Mesendoderm (in vitro differentiated cells): ENCODE measurements around the gene MRS2.

Source experiments
- DNase-seq: peaks from one replicate; pipeline ENCODE4 v3.0.0; 2013
- H2AK5ac ChIP-seq: 2 replicates; pipeline ENCODE4 v1.6.1; 2013; ENCODE audit warnings: low read length, inconsistent platforms
- H2BK120ac ChIP-seq: 2 replicates; pipeline ENCODE4 v1.6.1; 2013; ENCODE audit warnings: low read depth, mild to moderate bottlenecking, low read length, moderate library complexity, mixed read lengths
- H2BK15ac ChIP-seq: replicated peaks from 2 replicates; pipeline ENCODE4 v1.6.1; 2013; ENCODE audit warnings: low read depth, mild to moderate bottlenecking, moderate library complexity
- H2BK5ac ChIP-seq: 2 replicates; pipeline ENCODE4 v1.6.1; 2013; ENCODE audit warnings: low read length, inconsistent platforms
- H3K18ac ChIP-seq: 2 replicates; pipeline ENCODE4 v1.6.1; 2013; ENCODE audit warnings: mild to moderate bottlenecking, low read length, mixed read lengths
- H3K23ac ChIP-seq: one replicate; pipeline ENCODE4 v1.6.1; 2013; ENCODE audit warnings: low read length
- H3K27ac ChIP-seq: 2 replicates; pipeline ENCODE4 v1.5.1; 2013; ENCODE audit warnings: low read depth, mild to moderate bottlenecking, inconsistent platforms, low read length, moderate library complexity
- H3K27me3 ChIP-seq: 2 replicates; pipeline ENCODE4 v1.6.1; 2013; ENCODE audit warnings: low read length, control low read depth, mild to moderate bottlenecking, inconsistent platforms; ENCODE audit not compliant: insufficient read depth, poor library complexity
- H3K36me3 ChIP-seq: 2 replicates; pipeline ENCODE4 v1.6.1; 2013; ENCODE audit warnings: low read length, inconsistent platforms; ENCODE audit not compliant: control insufficient read depth, insufficient read depth
- H3K4ac ChIP-seq: one replicate; pipeline ENCODE4 v1.6.1; 2013; ENCODE audit warnings: low read depth, mild to moderate bottlenecking, low read length, moderate library complexity
- H3K4me1 ChIP-seq: 2 replicates; pipeline ENCODE4 v1.6.1; 2013; ENCODE audit warnings: low read depth, low read length, inconsistent platforms; ENCODE audit not compliant: control insufficient read depth
- H3K4me2 ChIP-seq: 2 replicates; pipeline ENCODE4 v1.6.1; 2013; ENCODE audit warnings: low read length
- H3K4me3 ChIP-seq: 2 replicates; pipeline ENCODE4 v1.5.1; 2013; ENCODE audit warnings: mild to moderate bottlenecking, low read length
- H3K56ac ChIP-seq: one replicate; pipeline ENCODE4 v1.6.1; 2013; ENCODE audit warnings: low read length
- H3K79me1 ChIP-seq: 2 replicates; pipeline ENCODE4 v1.6.1; 2013; ENCODE audit warnings: low read length, inconsistent platforms
- H3K79me2 ChIP-seq: 2 replicates; pipeline ENCODE4 v1.6.1; 2013; ENCODE audit warnings: mild to moderate bottlenecking, low read length; ENCODE audit not compliant: control insufficient read depth, insufficient read depth
- H3K9ac ChIP-seq: 2 replicates; pipeline ENCODE4 v1.6.1; 2013; ENCODE audit warnings: low read length, inconsistent platforms
- H4K5ac ChIP-seq: one replicate; pipeline ENCODE4 v1.6.1; 2013; ENCODE audit warnings: low read length
- H4K8ac ChIP-seq: one replicate; pipeline ENCODE4 v1.6.1; 2013; ENCODE audit warnings: low read depth, mild to moderate bottlenecking, control low read depth, low read length, moderate library complexity
- WGBS: extraction: QIAGEN DNeasy Blood & Tissue Kit; methylation state at CpG from one replicate; pipeline ENCODE4 v1.1.7; 2013; ENCODE audit warnings: low lambda C conversion rate, missing lambda C conversion rate; ENCODE audit not compliant: insufficient coverage; ENCODE audit errors: extremely low coverage; 5-methylcytosine and 5-hydroxymethylcytosine counted together

Gene MRS2

GRCh38 chr6:24458134-24458533 lies 55.4 kb downstream of the MRS2 start:
- no peaks in the 10 kb centered on the region for H3K36me3 ChIP-seq
- H3K56ac ChIP-seq, result no peak overlapping the region
- H3K23ac ChIP-seq, result no peak overlapping the region
- H3K27me3 ChIP-seq, result no peaks in the 10 kb centered on the region
- no CpG with 5 or more reads among the region's 4 CpGs for WGBS
- no peak overlapping the region for H2BK15ac ChIP-seq
- no peak overlapping the region for H2AK5ac ChIP-seq
- no peak overlapping the region for H4K8ac ChIP-seq
- no peak overlapping the region for H4K5ac ChIP-seq
- no peaks in the 10 kb centered on the region for H3K4me1 ChIP-seq
- no peaks in the 10 kb centered on the region for H3K79me1 ChIP-seq
- no peak overlapping the region for H3K4me3 ChIP-seq
- no peak overlapping the region for H3K4me2 ChIP-seq
- no peak overlapping the region for H3K4ac ChIP-seq
- H3K18ac ChIP-seq, result no peak overlapping the region
- H3K79me2 ChIP-seq, result no peaks in the 10 kb centered on the region
- H3K27ac ChIP-seq, result no peak overlapping the region
- H2BK5ac ChIP-seq, result no peak overlapping the region
- no peak overlapping the region for H2BK120ac ChIP-seq
- H3K9ac ChIP-seq, result no peak overlapping the region
- DNase-seq, result no peak

DNA sequence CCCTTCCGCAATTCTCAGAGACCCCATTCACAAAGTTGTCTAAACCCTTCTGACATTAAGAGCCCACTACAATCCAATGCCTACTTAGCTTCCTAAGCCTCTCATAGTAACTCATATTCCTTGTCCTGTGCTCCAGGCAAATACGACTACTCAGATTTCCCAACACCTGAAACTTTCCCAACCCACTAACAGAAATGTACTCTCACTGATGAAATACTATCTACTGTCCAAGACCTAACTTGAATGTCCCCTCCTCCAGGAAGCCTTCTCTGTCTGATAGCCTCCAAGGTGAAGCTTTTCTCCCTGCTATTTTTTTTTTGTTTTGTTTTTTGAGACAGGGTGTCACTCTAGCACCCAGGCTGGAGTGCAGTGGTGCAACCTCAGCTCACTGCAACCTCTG lies 56.2 kb downstream of the MRS2 start:
- H3K4me3 ChIP-seq, result no peak overlapping the region
- no peaks in the 10 kb centered on the region for H3K79me1 ChIP-seq
- no peak overlapping the region for H3K18ac ChIP-seq
- H3K9ac ChIP-seq, result no peak overlapping the region
- no peak overlapping the region for H2AK5ac ChIP-seq
- no peak overlapping the region for H3K23ac ChIP-seq
- H2BK15ac ChIP-seq, result no peak overlapping the region
- H3K27ac ChIP-seq, result no peak overlapping the region
- H3K56ac ChIP-seq, result no peak overlapping the region
- H3K4me2 ChIP-seq, result no peak overlapping the region
- no peaks in the 10 kb centered on the region for H3K79me2 ChIP-seq
- no peaks in the 10 kb centered on the region for H3K27me3 ChIP-seq
- H2BK120ac ChIP-seq, result no peak overlapping the region
- no peak overlapping the region for H4K8ac ChIP-seq
- H4K5ac ChIP-seq, result no peak overlapping the region
- H3K4me1 ChIP-seq, result no peaks in the 10 kb centered on the region
- WGBS, result no CpG with 5 or more reads among the region's 2 CpGs
- H2BK5ac ChIP-seq, result no peak overlapping the region
- DNase-seq, result no peak
- H3K36me3 ChIP-seq, result no peaks in the 10 kb centered on the region
- H3K4ac ChIP-seq, result no peak overlapping the region

GRCh38 chr6:24460966-24461365 lies 58.2 kb downstream of the MRS2 start:
- no peak overlapping the region for H2BK120ac ChIP-seq
- no peaks in the 10 kb centered on the region for H3K27me3 ChIP-seq
- H2BK5ac ChIP-seq, result no peak overlapping the region
- no CpG with 5 or more reads among the region's 4 CpGs for WGBS
- H3K4me3 ChIP-seq, result no peak overlapping the region
- H4K8ac ChIP-seq, result no peak overlapping the region
- H2BK15ac ChIP-seq, result no peak overlapping the region
- H3K36me3 ChIP-seq, result no peaks in the 10 kb centered on the region
- H3K23ac ChIP-seq, result no peak overlapping the region
- H3K4ac ChIP-seq, result no peak overlapping the region
- no peak overlapping the region for H3K18ac ChIP-seq
- no peaks in the 10 kb centered on the region for H3K79me1 ChIP-seq
- H3K79me2 ChIP-seq, result no peaks in the 10 kb centered on the region
- no peak overlapping the region for H3K56ac ChIP-seq
- no peak for DNase-seq
- no peak overlapping the region for H2AK5ac ChIP-seq
- no peaks in the 10 kb centered on the region for H3K4me1 ChIP-seq
- H3K9ac ChIP-seq, result no peak overlapping the region
- no peak overlapping the region for H3K4me2 ChIP-seq
- no peak overlapping the region for H3K27ac ChIP-seq
- no peak overlapping the region for H4K5ac ChIP-seq

- H3K4me1 ChIP-seq, result no peaks in the 10 kb centered on the region
- H2AK5ac ChIP-seq, result no peak overlapping the region
- H3K18ac ChIP-seq, result no peak overlapping the region
- H2BK120ac ChIP-seq, result no peak overlapping the region
- no peaks in the 10 kb centered on the region for H3K36me3 ChIP-seq
- H2BK15ac ChIP-seq, result no peak overlapping the region
- H3K9ac ChIP-seq, result no peak overlapping the region
- H3K79me1 ChIP-seq, result no peaks in the 10 kb centered on the region
- H2BK5ac ChIP-seq, result no peak overlapping the region
- H4K5ac ChIP-seq, result no peak overlapping the region
- no peak overlapping the region for H3K4me2 ChIP-seq
- H3K27me3 ChIP-seq, result no peaks in the 10 kb centered on the region
- H3K27ac ChIP-seq, result no peak overlapping the region
- no CpG with 5 or more reads among the region's 11 CpGs for WGBS
- no peak overlapping the region for H4K8ac ChIP-seq
- H3K79me2 ChIP-seq, result no peaks in the 10 kb centered on the region
- H3K4ac ChIP-seq, result no peak overlapping the region
- DNase-seq, result no peak
- no peak overlapping the region for H3K56ac ChIP-seq
- H3K23ac ChIP-seq, result no peak overlapping the region
- no peak overlapping the region for H3K4me3 ChIP-seq
Measured at GRCh38 chr6:24464253-24465038, 61.7 kb downstream of the MRS2 start.

GRCh38 chr6:24469811-24470210 lies 67.1 kb downstream of the MRS2 start:
- DNase-seq, result no peak
- Histone ChIP-seq H3K27ac (no peak overlapping the region), H2BK5ac (no peak overlapping the region), H2AK5ac (no peak overlapping the region), H3K4me3 (no peak overlapping the region), H3K79me2 (no peaks in the 10 kb centered on the region), H2BK120ac (no peak overlapping the region), H2BK15ac (no peak overlapping the region), H3K79me1 (no peaks in the 10 kb centered on the region), H4K8ac (no peak overlapping the region), H3K4ac (no peak overlapping the region), H3K36me3 (no peaks in the 10 kb centered on the region), H3K4me2 (no peak overlapping the region), H3K23ac (no peak overlapping the region), H3K4me1 (no peaks in the 10 kb centered on the region), H3K56ac (no peak overlapping the region), H3K9ac (no peak overlapping the region), H3K27me3 (no peaks in the 10 kb centered on the region), H3K18ac (no peak overlapping the region), H4K5ac (no peak overlapping the region)
- WGBS, result no CpG with 5 or more reads among the region's 7 CpGs

- no peak overlapping the region for H3K56ac ChIP-seq
- H2AK5ac ChIP-seq, result no peak overlapping the region
- H3K23ac ChIP-seq, result no peak overlapping the region
- no peak overlapping the region for H4K8ac ChIP-seq
- no peaks in the 10 kb centered on the region for H3K79me1 ChIP-seq
- H2BK120ac ChIP-seq, result no peak overlapping the region
- H3K36me3 ChIP-seq, result no peaks in the 10 kb centered on the region
- H2BK5ac ChIP-seq, result no peak overlapping the region
- no peak for DNase-seq
- H3K27me3 ChIP-seq, result no peaks in the 10 kb centered on the region
- H3K4ac ChIP-seq, result no peak overlapping the region
- no peak overlapping the region for H4K5ac ChIP-seq
- no peaks in the 10 kb centered on the region for H3K79me2 ChIP-seq
- H2BK15ac ChIP-seq, result no peak overlapping the region
- no peak overlapping the region for H3K9ac ChIP-seq
- H3K18ac ChIP-seq, result no peak overlapping the region
- no peaks in the 10 kb centered on the region for H3K4me1 ChIP-seq
- H3K4me2 ChIP-seq, result no peak overlapping the region
- no peak overlapping the region for H3K27ac ChIP-seq
- no peak overlapping the region for H3K4me3 ChIP-seq
Measured at GRCh38 chr6:24472181-24472580, 69.4 kb downstream of the MRS2 start.
